K562 (cell line): Measurements from ENCODE around the gene ACAD10. TPM values are rescaled to one million over a fixed set of nuclear protein-coding genes. Genes with fewer than 3 reads are reported as not detected.

Experiments
- ARID4B ChIP-seq: sonication (generic); formaldehyde crosslinking; IDR thresholded peaks from 2 replicates; pipeline ENCODE4 v1.8.0; 2022; ENCODE audit warnings: mild to moderate bottlenecking, missing genetic modification reagents
- ATF3 ChIP-seq, 2 experiments: fragments of 450-650 bp in 1 of 2; sonication (generic) in 1 of 2; formaldehyde crosslinking in 1 of 2; IDR thresholded peaks in 1 of 2; conservative IDR thresholded peaks in 1 of 2; 2 replicates each; pipeline versions ENCODE4 v1.6.1 to v1.8.1; 2016 to 2023; ENCODE audit warnings: mild to moderate bottlenecking in 2 of 2, moderate library complexity in 2 of 2, inconsistent platforms in 1 of 2, missing genetic modification reagents in 1 of 2
- BRD9 ChIP-seq: fragments of 450-650 bp; IDR thresholded peaks from 2 replicates; pipeline ENCODE4 v1.6.1; 2018; ENCODE audit warnings: low read depth; ENCODE audit not compliant: partially characterized antibody
- BRF1 ChIP-seq: IDR thresholded peaks from 3 replicates; pipeline ENCODE4 v1.6.1; 2011; ENCODE audit warnings: borderline replicate concordance, mild to moderate bottlenecking; ENCODE audit not compliant: insufficient read length; ENCODE audit errors: extremely low read depth
- CXXC5 ChIP-seq: fragments of 250-450 bp; sonication (Bioruptor Pico); IDR thresholded peaks from 2 replicates; pipeline ENCODE4 v1.8.0; 2022; ENCODE audit warnings: inconsistent platforms, mild to moderate bottlenecking, moderate library complexity
- EP300 ChIP-seq: IDR thresholded peaks from 2 replicates; pipeline ENCODE4 v1.6.1; 2012; ENCODE audit warnings: low read length, improper control_type of control experiment
- KAT7 ChIP-seq: sonication (generic); formaldehyde crosslinking; IDR thresholded peaks from 2 replicates; pipeline ENCODE4 v1.8.0; 2022; ENCODE audit warnings: missing genetic modification reagents, mild to moderate bottlenecking, borderline replicate concordance
- NFIC ChIP-seq: fragments of 450-650 bp; IDR thresholded peaks from 2 replicates; pipeline ENCODE4 v1.6.1; 2017; ENCODE audit warnings: mild to moderate bottlenecking, inconsistent platforms
- POU5F1 ChIP-seq: fragments of 150-350 bp; IDR thresholded peaks from 2 replicates; pipeline ENCODE4 v1.6.1; 2014; ENCODE audit warnings: borderline replicate concordance, low read length, low read depth, mild to moderate bottlenecking; ENCODE audit not compliant: partially characterized antibody
- SNAPC5 ChIP-seq: fragments of 250-450 bp; sonication (Bioruptor Pico); IDR thresholded peaks from 2 replicates; pipeline ENCODE4 v1.8.0; 2021; ENCODE audit warnings: moderate library complexity, mild to moderate bottlenecking, inconsistent platforms
- TARDBP ChIP-seq: fragments of 450-650 bp; IDR thresholded peaks from 2 replicates; pipeline ENCODE4 v1.6.1; 2016
- ZNF347 ChIP-seq: fragments of 450-650 bp; formaldehyde crosslinking; IDR thresholded peaks from 2 replicates; pipeline ENCODE4 v1.4.0; 2020; ENCODE audit warnings: low read depth, mild to moderate bottlenecking, moderate library complexity
- ZNF589 ChIP-seq: fragments of 200-800 bp; sonication (Bioruptor generic); IDR thresholded peaks from 2 replicates; pipeline ENCODE4 v1.6.1; 2016; ENCODE audit warnings: low read depth, missing genetic modification characterization, missing compliant biosample characterization
- ZNF707 ChIP-seq: fragments of 250-450 bp; sonication (Bioruptor Pico); conservative IDR thresholded peaks from 2 replicates; pipeline ENCODE4 v1.8.0; 2022; ENCODE audit warnings: inconsistent platforms, mild to moderate bottlenecking, moderate library complexity
- ZNF717 ChIP-seq: fragments of 250-450 bp; sonication (Bioruptor Pico); IDR thresholded peaks from 2 replicates; pipeline ENCODE4 v1.5.0; 2021
- polyA plus RNA-seq, 8 experiments: library from polyadenylated mRNA; depleted of rRNA in 4 of 8; stranded (reverse) in 5 of 8; unstranded in 3 of 8; fragments of >200 nt; fragmentation: Nextera tagmentation in 2 of 8; fragmentation: Illumina TruSeq in 1 of 8; extraction: Ambion mirVana in 2 of 8; extraction: Trizol in 1 of 8; gene quantifications; 2 replicates each; pipeline versions ENCODE4 v1.2.1 to v1.2.3, GENCODE V29; 2011 to 2014; ENCODE audit warnings: inconsistent platforms in 1 of 8, missing spikeins in 1 of 8
- total RNA-seq, 7 experiments: library from RNA; depleted of rRNA in 6 of 7; stranded (reverse); fragments of >200 nt in 6 of 7; fragmentation: Illumina TruSeq in 2 of 7; extraction: Trizol in 2 of 7; gene quantifications; 2 replicates each; pipeline versions ENCODE4 v1.2.1 to v1.2.3, GENCODE V29; 2011 to 2021; ENCODE audit warnings: low replicate concordance in 1 of 7
- TF ChIP-seq, protein P1 (sequence below): IDR thresholded peaks from 3 replicates; pipeline ENCODE4 v1.6.1; 2011; ENCODE audit warnings: borderline replicate concordance, mild to moderate bottlenecking, moderate library complexity; ENCODE audit not compliant: insufficient read length; ENCODE audit errors: extremely low read depth
- TF ChIP-seq, protein P2 (sequence below): fragments of 450-650 bp; IDR thresholded peaks from 2 replicates; pipeline ENCODE4 v1.6.1; 2016

Gene ACAD10
- total and polyA plus RNA-seq, 9 of the 15 experiments (the other 6 are each of a cell fraction or from before 2014, with no cell fraction given): 2.3 to 19.2 (median 12.0) TPM

- TF ChIP-seq CXXC5 (CRISPR knock-in tag) (peak; percentile 92), KAT7 (CRISPR knock-in tag) (peak; percentile 88; the same call in 1 of the 2 replicates), POU5F1 (peak; percentile 90), TARDBP (no peak; the same call in none of the 2 replicates), ZNF589 (CRISPR knock-in tag) (no peak), NFIC (peak; percentile 25; the same call in 1 of the 2 replicates), SNAPC5 (CRISPR knock-in tag) (no peak), BRD9 (peak; percentile 81), EP300 (no peak), ATF3 (IDR thresholded peaks at IDR 0.05) (no peak), ATF3 (CRISPR knock-in tag; conservative IDR thresholded peaks at IDR 0.05) (peak; percentile 82; the same call in 1 of the 2 replicates), ARID4B (CRISPR knock-in tag) (peak; percentile 77), BRF1 (no peak), ZNF707 (CRISPR knock-in tag) (no peak), ZNF717 (CRISPR knock-in tag) (no peak), ZNF347 (CRISPR knock-in tag) (no peak)
- TF ChIP-seq, protein P1, sequence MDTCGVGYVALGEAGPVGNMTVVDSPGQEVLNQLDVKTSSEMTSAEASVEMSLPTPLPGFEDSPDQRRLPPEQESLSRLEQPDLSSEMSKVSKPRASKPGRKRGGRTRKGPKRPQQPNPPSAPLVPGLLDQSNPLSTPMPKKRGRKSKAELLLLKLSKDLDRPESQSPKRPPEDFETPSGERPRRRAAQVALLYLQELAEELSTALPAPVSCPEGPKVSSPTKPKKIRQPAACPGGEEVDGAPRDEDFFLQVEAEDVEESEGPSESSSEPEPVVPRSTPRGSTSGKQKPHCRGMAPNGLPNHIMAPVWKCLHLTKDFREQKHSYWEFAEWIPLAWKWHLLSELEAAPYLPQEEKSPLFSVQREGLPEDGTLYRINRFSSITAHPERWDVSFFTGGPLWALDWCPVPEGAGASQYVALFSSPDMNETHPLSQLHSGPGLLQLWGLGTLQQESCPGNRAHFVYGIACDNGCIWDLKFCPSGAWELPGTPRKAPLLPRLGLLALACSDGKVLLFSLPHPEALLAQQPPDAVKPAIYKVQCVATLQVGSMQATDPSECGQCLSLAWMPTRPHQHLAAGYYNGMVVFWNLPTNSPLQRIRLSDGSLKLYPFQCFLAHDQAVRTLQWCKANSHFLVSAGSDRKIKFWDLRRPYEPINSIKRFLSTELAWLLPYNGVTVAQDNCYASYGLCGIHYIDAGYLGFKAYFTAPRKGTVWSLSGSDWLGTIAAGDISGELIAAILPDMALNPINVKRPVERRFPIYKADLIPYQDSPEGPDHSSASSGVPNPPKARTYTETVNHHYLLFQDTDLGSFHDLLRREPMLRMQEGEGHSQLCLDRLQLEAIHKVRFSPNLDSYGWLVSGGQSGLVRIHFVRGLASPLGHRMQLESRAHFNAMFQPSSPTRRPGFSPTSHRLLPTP: peak; percentile 53
- TF ChIP-seq, protein P2, sequence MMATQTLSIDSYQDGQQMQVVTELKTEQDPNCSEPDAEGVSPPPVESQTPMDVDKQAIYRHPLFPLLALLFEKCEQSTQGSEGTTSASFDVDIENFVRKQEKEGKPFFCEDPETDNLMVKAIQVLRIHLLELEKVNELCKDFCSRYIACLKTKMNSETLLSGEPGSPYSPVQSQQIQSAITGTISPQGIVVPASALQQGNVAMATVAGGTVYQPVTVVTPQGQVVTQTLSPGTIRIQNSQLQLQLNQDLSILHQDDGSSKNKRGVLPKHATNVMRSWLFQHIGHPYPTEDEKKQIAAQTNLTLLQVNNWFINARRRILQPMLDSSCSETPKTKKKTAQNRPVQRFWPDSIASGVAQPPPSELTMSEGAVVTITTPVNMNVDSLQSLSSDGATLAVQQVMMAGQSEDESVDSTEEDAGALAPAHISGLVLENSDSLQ: peak; percentile 47
Measured at GRCh38 chr12:111685811-111686573, at the start of gene ACAD10, which contains the start of gene BRAP (continued).
